ENCODE measurements around the gene PANK4. TPM values are rescaled to one million over a fixed set of nuclear protein-coding genes. Genes with fewer than 3 reads are reported as not detected.

Gene PANK4
- total RNA-seq, 1 experiment from 2014 or later: 32.2 TPM

DNA sequence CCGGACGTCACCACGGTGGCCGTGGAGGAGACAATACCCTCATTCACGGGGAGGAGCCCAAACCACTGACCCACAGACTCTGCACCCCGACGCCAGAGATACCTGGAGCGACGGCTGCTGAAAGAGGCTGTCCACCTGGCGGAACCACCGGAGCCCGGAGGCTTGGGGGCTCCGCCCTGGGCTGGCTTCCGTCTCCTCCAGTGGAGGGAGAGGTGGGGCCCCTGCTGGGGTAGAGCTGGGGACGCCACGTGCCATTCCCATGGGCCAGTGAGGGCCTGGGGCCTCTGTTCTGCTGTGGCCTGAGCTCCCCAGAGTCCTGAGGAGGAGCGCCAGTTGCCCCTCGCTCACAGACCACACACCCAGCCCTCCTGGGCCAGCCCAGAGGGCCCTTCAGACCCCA is 36.8 kb upstream of the PANK4 start:
- no peak overlapping the region for H3K23ac ChIP-seq (ENCODE audit: insufficient read length, low read depth, low read length)
- H4K20me1 ChIP-seq (ENCODE audit: control insufficient read depth, insufficient read depth, insufficient read length): no peaks in the 10 kb centered on the region
- no peaks in the 10 kb centered on the region for H3K36me3 Mint-ChIP-seq (ENCODE audit: insufficient read depth in 1 of 3, low read depth in 3 of 3)
- H3T11ph ChIP-seq (ENCODE audit: low read length): no peak overlapping the region
- DNase-seq: no peak
- H3K4me1 ChIP-seq (ENCODE audit: insufficient read depth, low read length): no peaks in the 10 kb centered on the region
- no peaks in the 10 kb centered on the region; a peak in 1 of 5 replicates for H3K9me3 Mint-ChIP-seq
- no peaks in the 10 kb centered on the region for H3K9me3 ChIP-seq (ENCODE audit: control insufficient read depth, low read depth, low read length)
- no peak overlapping the region for H3K56ac ChIP-seq (ENCODE audit: insufficient read length, low read depth, low read length)
- no peak overlapping the region for H4K91ac ChIP-seq (ENCODE audit: insufficient read length, low read depth, low read length)
- no peak overlapping the region for H3K4ac ChIP-seq (ENCODE audit: low read depth, low read length)
- no peak overlapping the region for H2AK5ac ChIP-seq (ENCODE audit: insufficient read length, low read length)
- no peak overlapping the region for H2BK12ac ChIP-seq (ENCODE audit: insufficient read length, low read depth, low read length)
- H4K8ac ChIP-seq (replicated peaks; ENCODE audit: insufficient read length, low read depth, low read length): no peak overlapping the region
- H3K14ac ChIP-seq (ENCODE audit: insufficient read depth, low read length): no peak overlapping the region
- peaks cover 3% of the 10 kb centered on the region for H3K27me3 Mint-ChIP-seq (ENCODE audit: low read depth)
- no peaks in the 10 kb centered on the region for H3K79me2 ChIP-seq (ENCODE audit: insufficient read depth, low read length)
- H3K4me1 Mint-ChIP-seq: peaks cover 0 to 6% of the 10 kb centered on the region in 2 experiments; a peak in 2 of 4 replicates
- H3K18ac ChIP-seq (ENCODE audit: insufficient read length, low read depth, low read length): no peak overlapping the region
- H2BK5ac ChIP-seq (ENCODE audit: insufficient read length, low read length): no peak overlapping the region
- no peaks in the 10 kb centered on the region for H3K27me3 ChIP-seq (ENCODE audit: insufficient read depth, low read length)
- H3K4me2 ChIP-seq (ENCODE audit: insufficient read depth, insufficient read length, low read length): no peak overlapping the region
- no peak overlapping the region for H2AFZ ChIP-seq (ENCODE audit: low read length)
- no peak overlapping the region for H3K9ac ChIP-seq (ENCODE audit: extremely low read depth, insufficient read length, low read length)
- H3K79me1 ChIP-seq (ENCODE audit: insufficient read depth, low read depth, low read length, poor library complexity, severe bottlenecking): no peaks in the 10 kb centered on the region
- no CpG with 5 or more reads among the region's 18 CpGs for WGBS (ENCODE audit: extremely low coverage, insufficient read length, low lambda C conversion rate)
- no peak overlapping the region for H3K27ac Mint-ChIP-seq
- no peak overlapping the region for H3K4me3 Mint-ChIP-seq
- H2BK20ac ChIP-seq (ENCODE audit: low read depth, low read length, poor library complexity, severe bottlenecking): no peak overlapping the region
- H4K5ac ChIP-seq (ENCODE audit: insufficient read length, low read depth, low read length): no peak overlapping the region
- no peak overlapping the region for H2BK120ac ChIP-seq (ENCODE audit: low read depth, low read length, poor library complexity, severe bottlenecking)
- no peaks in the 10 kb centered on the region for H3K23me2 ChIP-seq (ENCODE audit: insufficient read length, low read depth, low read length, poor library complexity, severe bottlenecking)
- H2BK15ac ChIP-seq (ENCODE audit: low read depth, low read length): no peak overlapping the region
- no peak overlapping the region for H3K27ac ChIP-seq (ENCODE audit: insufficient read length, low read depth, low read length)
- TF ChIP-seq, protein P1, sequence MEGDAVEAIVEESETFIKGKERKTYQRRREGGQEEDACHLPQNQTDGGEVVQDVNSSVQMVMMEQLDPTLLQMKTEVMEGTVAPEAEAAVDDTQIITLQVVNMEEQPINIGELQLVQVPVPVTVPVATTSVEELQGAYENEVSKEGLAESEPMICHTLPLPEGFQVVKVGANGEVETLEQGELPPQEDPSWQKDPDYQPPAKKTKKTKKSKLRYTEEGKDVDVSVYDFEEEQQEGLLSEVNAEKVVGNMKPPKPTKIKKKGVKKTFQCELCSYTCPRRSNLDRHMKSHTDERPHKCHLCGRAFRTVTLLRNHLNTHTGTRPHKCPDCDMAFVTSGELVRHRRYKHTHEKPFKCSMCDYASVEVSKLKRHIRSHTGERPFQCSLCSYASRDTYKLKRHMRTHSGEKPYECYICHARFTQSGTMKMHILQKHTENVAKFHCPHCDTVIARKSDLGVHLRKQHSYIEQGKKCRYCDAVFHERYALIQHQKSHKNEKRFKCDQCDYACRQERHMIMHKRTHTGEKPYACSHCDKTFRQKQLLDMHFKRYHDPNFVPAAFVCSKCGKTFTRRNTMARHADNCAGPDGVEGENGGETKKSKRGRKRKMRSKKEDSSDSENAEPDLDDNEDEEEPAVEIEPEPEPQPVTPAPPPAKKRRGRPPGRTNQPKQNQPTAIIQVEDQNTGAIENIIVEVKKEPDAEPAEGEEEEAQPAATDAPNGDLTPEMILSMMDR (conservative IDR thresholded peaks at IDR 0.05): no peak
